KG1 (cell line): ENCODE data around the gene KLK1.
"Not testable (repeated sequence)": the region's sequence is repeated elsewhere in the genome, so short reads cannot be mapped to it uniquely, and the experiment has no call there.

Source experiments
- DNase-seq: peaks from one replicate; lab custom pipeline; 2025; lab: John Stamatoyannopoulos, UW

Gene KLK1

GRCh38 chr19:50792272-50793250 lies 31.0 kb downstream of the KLK1 start:
- DNase-seq: no peak

DNA sequence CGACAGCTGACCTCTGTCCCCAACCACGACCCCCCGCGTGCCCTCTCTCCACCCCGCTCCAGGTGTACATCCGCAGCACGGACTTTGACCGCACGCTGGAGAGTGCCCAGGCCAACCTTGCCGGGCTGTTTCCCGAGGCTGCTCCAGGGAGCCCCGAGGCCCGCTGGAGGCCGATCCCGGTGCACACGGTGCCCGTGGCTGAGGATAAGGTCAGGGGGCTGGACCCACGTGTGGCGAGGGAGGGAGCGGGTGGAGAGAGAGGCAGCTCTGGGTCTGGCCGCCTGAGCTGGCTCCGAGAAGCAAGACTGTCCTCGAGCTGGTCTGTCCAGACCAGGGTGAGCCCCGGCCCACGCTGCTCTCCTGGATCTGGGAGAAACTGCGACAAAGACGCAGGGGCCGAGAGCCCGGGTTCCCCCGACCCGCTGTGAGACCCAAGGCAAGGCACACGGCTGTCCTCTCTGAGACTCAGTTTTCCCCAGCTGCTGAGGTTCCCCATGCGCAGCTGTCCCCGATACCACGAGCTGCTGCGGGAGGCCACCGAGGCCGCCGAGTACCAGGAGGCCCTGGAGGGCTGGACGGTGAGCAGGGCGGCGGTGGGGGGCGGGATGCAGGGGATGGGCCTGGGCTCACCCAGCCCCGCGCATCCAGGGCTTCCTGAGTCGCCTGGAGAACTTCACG lies 31.9 kb downstream of the KLK1 start:
- no peak for DNase-seq

DNA sequence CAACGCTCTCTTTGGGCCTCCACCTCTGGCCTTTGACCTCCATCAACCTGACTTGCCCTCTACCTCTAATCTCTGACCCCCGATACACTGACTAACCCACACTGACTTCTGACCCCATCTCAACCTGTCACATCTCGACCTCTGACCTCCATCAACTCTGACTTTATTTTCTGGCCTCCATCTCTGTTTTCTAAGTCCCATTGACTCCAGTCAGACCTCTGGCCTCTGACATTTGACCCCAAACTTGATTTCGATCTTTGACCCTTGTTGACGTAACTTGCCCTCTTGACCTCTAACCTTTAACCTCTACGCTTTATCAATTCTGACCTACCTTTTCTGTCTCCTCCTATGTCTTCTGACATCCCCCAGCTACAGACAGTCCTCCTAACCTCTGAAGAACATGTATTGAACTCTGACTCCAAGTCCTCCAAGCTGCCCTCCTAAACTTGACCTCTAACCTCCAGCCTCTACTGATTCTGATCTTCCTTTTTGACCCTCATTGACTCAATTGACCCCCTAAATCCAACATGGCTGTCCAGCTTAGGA lies 32.6 kb downstream of the KLK1 start:
- DNase-seq: no peak

DNA sequence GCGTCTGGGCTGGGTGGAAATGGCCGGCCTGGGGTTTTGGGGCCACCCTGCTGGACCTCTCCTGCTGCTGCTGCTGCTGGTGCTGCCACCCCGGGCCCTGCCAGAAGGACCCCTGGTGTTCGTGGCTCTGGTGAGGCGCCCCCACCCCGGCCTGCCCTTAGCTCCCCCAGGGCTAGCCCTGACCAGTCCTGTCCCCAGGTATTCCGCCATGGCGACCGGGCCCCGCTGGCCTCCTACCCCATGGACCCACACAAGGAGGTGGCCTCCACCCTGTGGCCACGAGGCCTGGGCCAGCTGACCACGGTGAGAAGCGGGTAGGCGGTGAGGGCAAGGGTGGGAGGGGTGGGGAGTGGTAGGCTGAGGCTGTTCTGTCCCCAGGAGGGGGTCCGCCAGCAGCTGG lies 33.2 kb downstream of the KLK1 start, which contains the start of gene ACP4:
Gene ACP4, plus strand, starts transcription at position 20 of the 400 bp plus-strand sequence. Its CDS starts 0 bp downstream, at position 20.
- DNase-seq: no peak

DNA sequence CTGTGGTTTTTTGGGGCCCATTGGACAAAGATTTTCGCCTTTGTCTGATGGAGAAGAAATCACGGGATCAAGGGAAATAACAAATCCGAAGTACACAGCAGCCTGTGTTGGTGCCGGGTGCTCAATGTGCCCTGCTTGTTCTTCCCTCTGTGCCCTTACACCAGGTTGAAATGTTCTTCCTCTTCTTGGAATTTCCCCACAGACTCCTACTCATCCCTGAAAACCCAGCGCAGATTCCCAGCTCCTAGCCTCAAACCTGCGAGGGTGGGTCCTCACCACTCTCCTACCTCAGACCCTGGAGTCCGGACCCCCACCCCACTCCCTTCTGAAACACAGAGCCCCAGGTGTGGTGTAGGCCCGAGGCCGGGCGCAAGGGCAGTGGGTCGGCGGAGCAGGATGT lies 38.3 kb downstream of the KLK1 start:
- DNase-seq: no peak

- no peak for DNase-seq
Observed at GRCh38 chr19:50784710-50785109, 38.9 kb downstream of the KLK1 start.

GRCh38 chr19:50783848-50784152 lies 39.8 kb downstream of the KLK1 start:
- not testable (repeated sequence) for DNase-seq

- no peak for DNase-seq
Observed at GRCh38 chr19:50780753-50781435, 42.7 kb downstream of the KLK1 start.

DNA sequence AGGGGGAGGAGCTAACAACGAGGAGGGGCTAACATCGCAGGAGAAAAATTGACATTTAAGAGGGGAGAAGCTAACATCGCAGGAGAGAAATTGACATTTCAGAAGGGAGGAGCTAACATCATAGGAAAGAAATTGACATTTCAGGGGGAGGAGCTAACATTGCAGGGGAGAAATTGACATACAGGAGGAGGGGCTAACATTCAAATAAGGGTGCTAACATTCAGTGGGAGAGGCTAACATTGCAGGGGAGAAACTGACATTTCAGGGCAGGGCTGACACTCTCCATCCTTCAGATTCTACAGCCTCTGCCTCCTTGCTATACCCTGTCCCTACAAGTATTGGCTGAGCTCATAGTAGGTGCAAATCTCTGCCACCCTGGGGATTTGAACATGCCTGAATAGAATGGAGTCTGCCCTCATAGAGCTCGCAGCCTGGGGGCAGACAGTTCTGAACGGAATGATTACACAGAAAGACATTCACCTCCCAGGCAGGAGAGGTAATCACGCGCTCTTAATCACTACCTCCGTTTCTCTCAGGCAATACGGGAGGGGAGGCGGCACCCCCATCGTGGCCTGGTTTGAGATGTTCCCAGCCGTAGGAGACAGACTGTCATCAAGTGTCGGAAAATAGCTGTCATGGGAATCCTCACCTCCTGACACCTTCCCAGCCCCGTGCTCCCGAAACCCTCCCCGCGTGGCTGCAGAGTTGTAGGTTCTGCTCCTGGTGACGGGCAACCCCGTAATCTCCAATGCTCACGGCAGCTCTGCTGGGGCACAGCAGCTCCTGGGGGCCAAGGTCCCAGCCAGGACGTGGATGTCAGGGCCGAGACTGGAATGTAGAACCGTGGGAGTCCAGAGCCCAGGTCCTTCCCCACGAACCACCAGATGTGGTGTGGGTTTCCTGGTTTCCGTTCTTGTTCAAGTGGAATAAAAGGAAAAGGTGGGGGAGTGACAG lies 43.8 kb downstream of the KLK1 start:
- DNase-seq: no peak

DNA sequence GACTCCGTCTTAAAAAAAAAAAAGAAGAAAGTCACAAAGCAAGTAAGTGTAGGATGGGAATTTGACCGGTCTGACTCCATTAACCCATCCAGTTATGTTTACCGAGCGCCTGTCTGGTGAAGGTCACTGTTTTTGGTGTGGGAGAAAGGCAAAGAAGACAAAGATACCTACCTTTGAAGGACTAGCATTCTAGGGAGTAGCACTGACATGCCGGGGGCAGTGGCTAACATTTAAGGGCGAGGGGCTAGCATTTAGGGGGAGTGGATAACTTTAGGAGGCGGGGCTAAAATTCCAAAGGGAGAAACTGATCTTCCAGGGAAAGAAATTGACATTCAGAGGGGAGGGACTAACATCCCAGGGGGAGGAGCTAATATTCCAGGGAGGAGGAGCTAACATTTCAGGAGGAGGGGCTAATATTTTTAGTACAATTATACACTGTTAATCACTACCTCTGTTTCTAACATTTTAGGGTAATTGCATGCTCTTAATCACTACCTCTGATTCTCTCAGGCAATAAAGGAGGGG lies 44.6 kb downstream of the KLK1 start:
- DNase-seq: no peak

DNA sequence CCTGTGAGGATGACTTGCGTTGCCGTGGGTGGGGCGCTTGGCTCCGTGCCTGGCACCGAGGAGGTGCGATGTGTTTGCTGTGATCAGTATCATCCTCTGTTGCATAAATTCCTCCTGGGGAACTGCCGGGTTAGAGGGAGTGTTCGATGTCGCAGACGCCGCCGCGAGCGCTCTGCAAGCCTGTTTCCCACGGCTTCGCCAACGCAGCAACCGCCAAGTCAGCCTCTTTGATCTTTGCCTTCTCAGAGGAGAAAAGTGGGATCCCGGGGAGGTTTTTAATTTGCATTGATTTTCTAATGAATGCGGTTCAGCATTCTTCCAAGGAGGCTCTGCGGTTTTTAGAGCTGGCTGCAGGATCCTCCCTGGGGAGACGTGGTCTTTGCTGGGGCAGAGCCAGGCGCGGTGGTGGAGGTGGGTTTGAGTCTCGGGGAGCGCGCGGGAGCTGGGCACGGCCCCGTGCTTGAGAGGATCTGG lies 45.7 kb downstream of the KLK1 start:
- no peak for DNase-seq

- no peak for DNase-seq
Observed at GRCh38 chr19:50777261-50777660, 46.3 kb downstream of the KLK1 start.

DNA sequence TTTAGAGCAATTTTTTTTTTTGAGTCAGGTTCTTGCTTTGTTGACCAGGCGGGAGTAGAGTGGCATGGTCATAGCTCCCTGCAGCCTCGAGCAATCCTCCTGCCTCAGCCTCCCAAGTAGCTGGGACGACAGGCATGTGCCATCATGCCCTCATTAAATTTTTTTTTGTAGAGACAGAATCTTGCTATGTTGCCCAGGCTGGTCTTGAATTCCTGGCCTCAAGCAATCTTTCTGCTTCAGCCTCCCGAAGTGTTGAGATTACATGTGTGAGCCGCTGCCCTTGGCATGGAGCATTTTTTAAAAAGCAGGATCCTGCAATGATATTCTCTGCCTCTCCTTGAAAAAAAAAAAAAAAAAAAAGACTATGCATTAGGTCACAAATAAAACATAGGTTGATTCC lies 47.5 kb downstream of the KLK1 start:
- no peak for DNase-seq

GRCh38 chr19:50773454-50773853 lies 50.1 kb downstream of the KLK1 start:
- DNase-seq: not testable (repeated sequence)

GRCh38 chr19:50772912-50773311 lies 50.7 kb downstream of the KLK1 start:
- DNase-seq: not testable (repeated sequence)

DNA sequence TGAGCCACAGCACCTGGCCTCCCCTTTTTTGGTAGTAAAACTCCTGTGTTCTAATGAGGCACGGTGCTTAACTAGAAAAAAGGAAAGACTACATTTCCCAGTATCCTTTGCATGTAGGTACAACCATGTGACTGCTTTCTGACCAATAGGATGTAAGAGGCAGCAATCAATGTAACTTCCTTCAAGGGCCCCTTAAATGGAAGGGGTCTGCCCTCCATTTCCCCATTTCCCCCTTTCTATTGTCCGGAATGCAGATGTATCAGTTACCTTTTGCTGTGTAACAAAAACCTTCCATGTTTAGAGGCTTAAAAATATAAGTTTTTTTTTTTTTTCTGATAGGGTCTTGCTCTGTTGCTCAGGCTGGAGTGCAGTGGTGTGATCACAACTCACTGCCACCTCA lies 51.1 kb downstream of the KLK1 start:
- DNase-seq: no peak

- DNase-seq: no peak
Observed at GRCh38 chr19:50770888-50771287, 52.7 kb downstream of the KLK1 start.

- not testable (repeated sequence) for DNase-seq
Observed at GRCh38 chr19:50770164-50770563, 53.4 kb downstream of the KLK1 start, which contains the start of gene GPR32. Gene GPR32 (plus strand): TSS chr19:50770464. CDS start chr19:50770601, 137 bp downstream.
